Common myeloid progenitor, CD34-positive (primary cell): ENCODE data around the gene A1BG.
A peak's percentile ranks its signal among the peaks of the same experiment; 100 is the strongest.

Source experiments
- CTCF ChIA-PET: fragments of 350-600 bp; sonication (Branson Sonifier 250); formaldehyde crosslinking; loops from one replicate; lab custom pipeline; 2021; ENCODE audit warnings: antibody characterized with exemption; lab: Charles Lee
- POLR2A ChIA-PET: fragments of 350-600 bp; sonication (Branson Sonifier 250); formaldehyde crosslinking; loops from one replicate; lab custom pipeline; 2021; ENCODE audit warnings: antibody characterized with exemption; lab: Charles Lee
- DNase-seq, 3 donors: peaks; one replicate each; pipeline versions ENCODE4 v3.0.0 to v3.0.0-alpha.2; 2013
- H3K27ac ChIP-seq, 2 experiments: 1 replicate in 1 of 2; 2 replicates in 1 of 2; pipeline ENCODE4 v1.7.0; 2013; ENCODE audit warnings: inconsistent platforms in 2 of 2, low read length in 2 of 2, mild to moderate bottlenecking in 2 of 2, low read depth in 1 of 2, moderate library complexity in 1 of 2; ENCODE audit not compliant: severe bottlenecking in 2 of 2, insufficient read depth in 1 of 2, poor library complexity in 1 of 2
- H3K27me3 ChIP-seq, 5 experiments: replicated peaks in 2 of 5; 1 replicate in 3 of 5; 2 replicates in 2 of 5; pipeline versions ENCODE4 v1.6.1 to v1.7.0; 2013; ENCODE audit warnings: low read length in 4 of 5, mild to moderate bottlenecking in 2 of 5, moderate library complexity in 2 of 5, inconsistent platforms in 1 of 5; ENCODE audit not compliant: insufficient read depth in 5 of 5, control insufficient read depth in 4 of 5
- H3K36me3 ChIP-seq, 4 experiments: 1 replicate in 2 of 4; 2 replicates in 2 of 4; pipeline versions ENCODE4 v1.6.1 to v1.7.0; 2013; ENCODE audit warnings: low read length in 3 of 4, control low read depth in 1 of 4, mild to moderate bottlenecking in 1 of 4; ENCODE audit not compliant: control insufficient read depth in 4 of 4, insufficient read depth in 4 of 4
- H3K4me1 ChIP-seq, 4 experiments: 1 replicate in 3 of 4; 2 replicates in 1 of 4; pipeline versions ENCODE4 v1.6.1 to v1.7.1; 2013; ENCODE audit warnings: low read length in 3 of 4, mild to moderate bottlenecking in 3 of 4, control low read depth in 1 of 4, inconsistent platforms in 1 of 4, moderate library complexity in 1 of 4; ENCODE audit not compliant: control insufficient read depth in 4 of 4, insufficient read depth in 4 of 4; ENCODE audit errors: control extremely low read depth in 1 of 4
- H3K4me3 ChIP-seq, 7 experiments: 1 replicate in 4 of 7; 2 replicates in 3 of 7; pipeline versions ENCODE4 v1.5.1 to v1.7.0; 2013; ENCODE audit warnings: mild to moderate bottlenecking in 7 of 7, low read length in 6 of 7, moderate library complexity in 6 of 7, inconsistent platforms in 2 of 7, low read depth in 2 of 7, control low read depth in 1 of 7; ENCODE audit not compliant: insufficient read depth in 4 of 7, control insufficient read depth in 1 of 7; ENCODE audit errors: extremely low read depth in 1 of 7
- H3K9me3 ChIP-seq, 5 experiments: 1 replicate in 4 of 5; 2 replicates in 1 of 5; pipeline versions ENCODE4 v1.6.1 to v1.7.1; 2013; ENCODE audit warnings: low read length in 4 of 5, mild to moderate bottlenecking in 2 of 5, inconsistent platforms in 1 of 5, low read depth in 1 of 5, moderate library complexity in 1 of 5; ENCODE audit not compliant: control insufficient read depth in 4 of 5, insufficient read depth in 2 of 5; ENCODE audit errors: control extremely low read depth in 1 of 5
- WGBS: methylation state at CpG from one replicate; pipeline ENCODE4 v1.1.5; 2013; ENCODE audit not compliant: insufficient coverage; 5-methylcytosine and 5-hydroxymethylcytosine counted together

A1BG gene

GRCh38 chr19:58300620-58301019 is 52.7 kb downstream of the A1BG start:
- CTCF ChIA-PET: interaction anchor here (0.7 to 1.3 kb wide), 2 partner anchors 15 to 31 kb away, joined by 3 read pairs; no protein-coding TSS in a partner anchor

GRCh38 chr19:58296104-58296503 is 57.2 kb downstream of the A1BG start:
- ChIA-PET POLR2A (no interaction called here), CTCF (interaction anchor here (1.3 kb wide), 1 partner anchor 8 kb away, joined by 3 read pairs; no protein-coding TSS in a partner anchor)
- Histone ChIP-seq H3K9me3 (peaks cover 3 to 90% (median 81%) of the 10 kb centered on the region in 5 experiments), H3K27ac (no peak overlapping the region), H3K36me3 (peaks cover 53 to 98% (median 83%) of the 10 kb centered on the region in 4 experiments), H3K27me3 (no peaks in the 10 kb centered on the region), H3K4me3 (peak overlapping the region in 2 of 7 experiments; percentile 7 to 29), H3K4me1 (no peaks in the 10 kb centered on the region)
- DNase-seq: no peak
- 100% methylated on average over 3 of the region's 7 CpGs for WGBS

More at GRCh38 chr19:58300620-58301019, 52.7 kb downstream of the A1BG start:
- Histone ChIP-seq H3K4me3 (peak overlapping the region in 1 of 7 experiments; percentile 22), H3K4me1 (peaks cover 0 to 7% (median 6%) of the 10 kb centered on the region in 4 experiments), H3K9me3 (peaks cover 7 to 59% (median 44%) of the 10 kb centered on the region in 5 experiments), H3K27ac (no peak overlapping the region), H3K36me3 (peaks cover 24 to 70% (median 50%) of the 10 kb centered on the region in 4 experiments), H3K27me3 (no peaks in the 10 kb centered on the region)
- WGBS: 97% methylated on average over 7 of the region's 7 CpGs
- POLR2A ChIA-PET: no interaction called here
- DNase-seq: no peak
